ELF-1 (cell line): Measurements from ENCODE around the gene DEPP1.

Source experiments
- DNase-seq: peaks from one replicate; pipeline ENCODE4 v3.0.0-alpha.2; 2016; ENCODE audit warnings: low read depth, low spot score

DEPP1 gene

DNA sequence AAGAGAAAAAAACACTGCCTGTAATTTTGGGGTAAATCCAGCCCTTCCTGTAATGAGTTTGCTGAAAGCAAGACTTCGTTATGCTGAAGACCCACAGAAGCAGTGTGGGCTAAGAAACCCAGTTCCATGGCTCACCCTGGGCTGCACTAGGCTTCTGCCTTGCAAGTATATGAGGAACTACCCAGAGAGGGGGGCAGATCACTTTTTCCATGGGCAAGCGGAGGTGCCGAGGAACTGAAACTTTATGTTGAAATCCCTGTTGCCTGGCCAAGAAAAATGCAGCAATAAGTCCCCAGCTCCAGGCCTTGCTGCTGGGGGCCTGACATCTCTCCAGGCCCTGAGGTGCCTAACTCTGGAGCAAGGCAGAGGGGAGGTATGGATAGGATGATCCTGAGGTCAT, 10.5 kb downstream of the DEPP1 start:
- DNase-seq = no peak

DNA sequence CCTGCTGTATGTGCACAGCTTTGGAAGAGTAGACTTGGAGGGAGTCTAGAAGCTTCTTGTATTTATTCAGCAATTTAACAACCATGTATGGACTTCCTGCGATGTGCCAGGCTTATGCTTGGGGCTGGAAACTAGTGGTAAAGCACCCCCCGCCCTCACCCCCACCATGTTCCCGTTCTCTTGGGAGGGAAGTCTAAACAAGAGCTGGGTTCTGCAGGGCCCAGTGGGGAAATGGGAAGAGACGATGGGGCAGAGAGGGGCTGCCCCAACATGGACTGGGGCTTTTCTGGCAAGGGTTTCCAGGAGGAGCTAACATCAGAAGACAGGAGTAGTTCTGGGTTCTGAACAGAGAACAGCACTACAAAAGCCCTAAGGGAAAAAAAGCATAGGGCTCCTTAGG, 11.0 kb downstream of the DEPP1 start:
- DNase-seq = no peak

DNA sequence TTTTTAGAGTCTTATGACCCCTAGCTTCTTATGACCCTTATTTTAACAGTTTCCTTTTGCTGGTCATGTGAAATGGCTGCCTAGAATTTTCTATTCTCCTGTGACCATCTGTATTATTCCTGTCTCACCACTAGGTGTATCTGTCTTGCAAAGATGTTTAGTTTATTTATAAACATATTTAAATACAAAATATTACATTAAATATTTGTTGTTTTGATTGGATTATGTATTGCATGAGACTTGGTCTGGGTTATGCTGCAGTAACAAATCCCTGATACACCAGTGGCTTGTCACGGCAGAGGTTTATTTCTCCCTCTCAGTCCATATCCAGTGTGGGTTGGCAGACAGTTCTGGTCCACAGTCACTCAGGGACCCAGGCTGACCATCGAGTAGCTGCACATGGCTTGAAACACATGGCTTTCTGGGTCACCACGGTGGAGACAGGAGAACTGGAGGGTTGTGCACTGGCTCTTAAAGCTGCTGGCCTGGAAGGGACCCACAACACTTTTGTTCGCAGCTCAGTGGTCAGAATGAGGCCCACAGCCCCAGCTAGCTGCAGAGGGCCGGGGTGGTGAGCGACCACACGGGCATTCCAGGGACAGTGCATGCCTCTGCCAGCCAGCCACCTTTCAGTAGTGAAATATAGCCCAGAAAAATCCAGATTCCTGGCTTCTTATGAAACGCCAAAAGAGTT, 11.6 kb downstream of the DEPP1 start:
- DNase-seq = no peak

DNA sequence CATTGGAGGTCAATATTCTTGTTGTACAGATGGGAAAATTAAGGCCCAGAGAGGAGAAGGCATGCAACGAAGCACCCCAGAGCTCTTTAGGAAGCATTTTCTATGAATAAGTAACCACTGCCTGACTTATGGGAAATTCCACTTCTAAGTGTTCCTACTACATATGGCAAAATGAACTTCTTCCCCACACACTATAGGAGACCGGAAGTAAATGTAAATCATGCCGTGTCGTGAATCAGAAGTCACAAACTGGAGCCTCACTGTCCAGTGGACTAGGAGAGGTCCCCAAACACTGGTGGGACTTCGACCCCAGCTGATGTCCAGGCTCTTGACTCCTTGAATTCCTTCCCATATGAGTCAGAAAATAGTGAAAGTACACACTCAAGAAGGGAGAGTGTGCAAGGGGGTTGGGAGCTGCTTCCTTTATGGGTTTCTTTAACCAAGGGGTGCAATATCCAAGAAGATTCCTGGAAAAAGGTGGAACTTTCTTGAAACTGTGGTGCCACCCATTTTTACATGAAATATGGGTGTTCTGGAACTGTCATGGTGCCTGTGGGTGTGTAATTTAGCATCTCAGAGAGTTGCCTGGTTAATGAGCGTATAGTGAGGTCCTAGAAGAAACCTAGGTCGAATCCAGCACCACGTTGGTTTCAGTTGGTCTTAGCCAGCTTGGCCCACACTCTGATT, 12.3 kb downstream of the DEPP1 start:
- no peak for DNase-seq

DNA sequence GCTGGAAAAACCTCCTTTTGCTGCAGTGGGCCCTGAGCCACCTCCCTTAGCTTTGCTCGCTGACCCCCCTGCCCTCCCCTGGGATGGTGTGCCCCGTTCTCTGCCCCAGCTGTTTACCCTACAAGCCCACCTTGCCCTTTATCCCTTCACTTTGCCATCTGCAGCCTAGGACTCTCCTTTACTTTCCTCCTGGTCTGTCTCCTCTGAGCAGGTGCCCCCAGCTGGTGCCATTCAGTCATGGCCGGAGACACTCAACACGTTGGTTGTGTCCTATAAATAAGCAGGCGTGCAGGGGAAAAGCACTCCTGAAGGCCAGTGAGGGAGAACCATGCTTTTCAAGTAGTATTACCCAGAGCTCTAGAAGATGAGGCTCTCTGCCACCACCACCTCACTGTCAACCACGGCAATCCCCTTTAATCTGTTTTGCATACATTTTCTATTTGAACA, 12.9 kb downstream of the DEPP1 start:
- no peak for DNase-seq

DNA sequence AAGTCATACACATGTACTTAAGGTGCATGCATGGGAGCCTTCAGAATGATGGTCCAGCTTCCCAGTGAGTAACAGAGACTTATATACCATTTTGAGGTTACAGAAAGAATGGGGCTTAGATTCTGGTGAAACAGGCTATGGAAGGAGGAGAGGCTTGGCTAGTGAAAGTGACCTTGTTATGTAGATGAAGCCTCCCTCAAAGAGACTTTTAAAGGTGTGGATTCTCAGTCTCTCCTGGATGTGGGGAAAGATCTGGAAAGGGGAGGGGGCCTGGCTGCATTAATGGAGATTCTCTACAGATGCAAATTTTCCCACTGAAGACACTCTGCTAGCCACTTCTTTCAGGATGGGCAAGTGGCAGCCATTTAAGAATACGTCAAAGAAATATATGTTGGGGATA, 13.5 kb downstream of the DEPP1 start:
- no peak for DNase-seq

DNA sequence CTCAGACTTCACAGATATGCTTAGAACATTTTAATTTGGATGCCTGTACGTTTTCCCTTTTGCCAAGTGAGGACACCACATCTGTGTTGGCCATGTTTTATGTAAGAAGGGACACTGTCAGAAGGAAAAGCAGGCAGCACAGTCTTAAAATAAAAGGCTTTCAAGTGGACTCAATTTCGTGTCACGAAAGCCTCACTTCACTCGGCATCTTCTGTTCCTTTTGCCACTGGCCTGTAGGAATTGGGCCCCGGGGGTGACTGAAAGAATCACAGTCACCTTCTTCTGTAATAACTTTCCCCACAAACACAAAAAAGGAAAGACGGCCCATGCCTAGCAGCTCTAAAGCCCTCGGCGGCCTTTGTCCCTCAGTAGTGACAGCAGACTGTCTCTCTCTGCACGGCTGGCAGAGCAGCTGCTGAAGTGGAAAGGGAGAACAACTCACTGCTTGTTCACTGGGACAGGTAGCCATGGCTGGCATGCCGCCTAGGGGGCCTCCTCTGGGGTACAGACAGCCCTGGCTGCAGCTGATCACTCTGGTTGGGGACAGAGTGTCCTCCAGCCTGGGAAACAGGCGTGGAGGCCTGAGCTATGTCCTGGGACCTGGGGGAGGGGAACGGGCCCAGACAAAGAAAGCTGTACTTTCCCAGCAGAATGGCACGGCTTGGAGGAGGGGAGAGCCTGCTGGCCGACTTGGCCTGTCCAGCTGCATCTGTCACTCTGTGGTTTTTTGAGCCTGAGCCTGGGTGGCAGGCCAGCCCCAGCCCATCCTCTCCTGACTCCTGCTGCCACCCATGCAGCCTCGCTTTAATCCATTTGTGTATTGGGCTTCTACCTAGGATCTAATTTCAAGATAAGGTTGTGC, 14.6 kb downstream of the DEPP1 start:
- peak; percentile 86 for DNase-seq

DNA sequence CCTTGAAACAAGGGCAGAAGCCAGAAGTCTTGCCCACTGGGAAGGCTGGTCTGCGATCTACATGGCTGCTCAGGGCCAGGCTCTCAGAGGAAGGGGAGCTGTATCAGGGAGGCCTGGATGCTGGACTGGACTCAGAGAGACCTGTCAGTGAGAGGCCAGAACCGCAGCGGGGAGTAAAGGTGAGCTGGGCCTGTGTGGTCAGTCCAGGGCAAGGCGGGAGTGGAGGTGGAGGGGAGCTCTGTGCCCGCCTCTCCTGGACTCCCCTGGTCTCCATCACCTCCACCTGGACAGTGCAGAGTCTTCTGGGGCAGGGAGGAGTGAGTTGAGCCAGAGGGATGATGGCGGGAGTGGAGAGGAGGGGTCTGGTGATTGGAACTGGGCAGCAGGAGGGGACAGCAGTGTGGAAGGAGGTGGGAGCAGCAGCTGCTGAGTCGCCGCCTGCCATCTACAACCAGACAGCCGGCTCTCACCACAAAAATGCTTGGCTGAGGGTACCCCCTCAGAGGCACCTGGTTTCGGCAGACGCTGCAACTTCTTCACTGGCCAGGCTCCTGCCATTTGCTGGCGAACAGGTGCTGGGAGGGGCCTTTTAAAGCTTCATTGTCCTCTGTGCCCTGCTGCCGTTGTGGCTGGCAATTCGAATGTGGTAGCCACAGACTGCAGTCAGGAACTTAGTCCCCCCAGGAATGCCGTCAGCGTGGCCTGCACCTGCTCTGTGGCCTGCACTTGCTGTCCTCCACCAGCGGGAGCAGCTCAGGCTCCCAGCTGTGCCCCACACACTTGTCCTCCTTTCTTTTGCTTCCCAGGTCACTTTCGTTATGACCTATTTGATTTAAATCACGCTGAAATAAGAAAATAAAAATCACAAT, 15.5 kb downstream of the DEPP1 start:
- DNase-seq = peak; percentile 47

DNA sequence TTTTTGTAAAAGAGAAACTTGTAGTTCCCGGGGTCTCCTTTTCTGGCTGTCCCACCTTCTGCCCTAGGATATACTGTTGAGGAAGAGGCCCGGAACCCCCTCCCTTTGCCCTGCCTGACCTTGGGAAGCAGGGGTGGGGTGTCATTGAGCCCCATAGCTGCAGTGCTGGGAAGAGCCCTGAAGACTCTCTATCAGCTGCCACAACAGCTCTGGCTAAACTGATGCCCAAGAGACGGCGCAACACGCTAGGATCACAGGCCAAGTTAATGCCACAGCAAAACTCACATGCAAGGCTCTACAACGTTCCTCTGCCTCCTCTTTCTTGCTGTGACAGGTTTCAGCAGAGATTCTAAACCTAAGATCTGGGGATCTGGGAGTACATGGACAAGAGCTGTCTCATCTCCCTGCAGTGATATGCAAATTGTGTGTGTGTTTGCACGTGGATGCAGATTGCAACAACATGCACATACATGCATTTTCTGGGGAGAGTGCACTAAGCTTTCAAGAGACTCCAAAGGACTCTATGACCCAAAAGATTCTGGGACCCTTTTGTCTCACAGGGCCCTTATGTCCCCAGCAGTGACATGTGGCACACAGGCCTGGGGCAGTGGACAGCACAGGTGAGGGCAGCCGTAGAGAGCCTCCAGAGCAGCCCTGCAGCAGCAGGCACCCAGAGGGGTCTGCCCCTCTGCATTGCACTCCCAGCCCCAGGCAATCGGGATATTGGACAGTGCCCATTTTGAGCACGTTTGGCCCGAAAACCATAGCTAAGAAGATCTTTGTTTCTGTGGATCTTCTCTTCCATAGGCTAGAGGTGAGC, 16.5 kb downstream of the DEPP1 start:
- no peak for DNase-seq

DNA sequence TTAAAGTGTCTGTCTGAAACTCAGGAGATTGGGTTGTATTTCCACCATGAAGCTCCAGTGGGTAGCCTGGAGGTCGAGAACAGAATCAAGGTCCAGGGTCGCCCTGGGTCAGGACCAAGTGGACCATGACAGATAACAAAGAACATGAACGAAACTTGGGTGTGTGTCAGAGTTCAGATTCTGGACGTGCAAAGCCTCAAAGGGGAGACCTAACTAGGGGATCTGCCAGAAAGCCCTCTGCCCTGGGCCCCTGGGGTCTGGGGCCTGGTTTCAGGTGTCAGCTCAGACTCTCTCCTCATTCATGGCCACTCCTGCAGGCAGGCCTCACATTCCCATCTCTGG, 17.4 kb downstream of the DEPP1 start:
- DNase-seq = no peak

DNA sequence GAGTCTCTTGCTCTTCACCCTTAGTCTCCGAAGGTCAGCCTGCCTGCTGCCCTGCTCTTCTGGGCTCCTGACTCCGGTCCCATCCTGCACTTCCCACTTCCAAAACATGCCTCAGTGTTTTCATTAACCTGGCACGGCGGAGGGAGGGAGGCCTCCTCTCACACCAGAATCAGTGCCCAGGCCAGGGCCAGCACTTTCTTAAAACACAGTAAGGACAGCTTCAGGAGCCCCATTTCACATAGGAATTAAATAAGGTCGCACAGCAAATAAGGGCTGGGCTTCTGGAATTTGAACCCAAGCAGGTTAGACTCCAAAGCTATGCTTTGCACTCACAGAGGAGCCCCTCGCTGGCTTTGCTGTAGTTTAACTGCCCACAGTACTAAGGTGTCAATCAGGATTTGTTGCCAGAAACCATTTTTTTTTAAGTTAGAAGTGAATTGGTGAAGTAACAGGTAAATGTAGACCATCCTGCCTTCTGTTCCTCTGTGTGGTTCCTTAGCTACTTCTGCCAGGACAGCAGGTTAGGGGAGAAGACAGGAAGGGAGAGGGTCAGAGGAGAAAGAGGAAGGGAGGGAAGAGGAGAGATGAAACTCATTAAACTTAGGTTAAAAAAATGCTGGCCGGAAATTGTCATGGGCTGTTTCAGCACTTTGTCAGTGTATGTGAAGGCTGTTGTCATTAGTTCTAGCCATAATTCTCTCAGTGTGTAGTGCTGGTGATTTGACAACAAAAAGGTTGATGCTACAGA, 18.0 kb downstream of the DEPP1 start:
- DNase-seq = no peak

DNA sequence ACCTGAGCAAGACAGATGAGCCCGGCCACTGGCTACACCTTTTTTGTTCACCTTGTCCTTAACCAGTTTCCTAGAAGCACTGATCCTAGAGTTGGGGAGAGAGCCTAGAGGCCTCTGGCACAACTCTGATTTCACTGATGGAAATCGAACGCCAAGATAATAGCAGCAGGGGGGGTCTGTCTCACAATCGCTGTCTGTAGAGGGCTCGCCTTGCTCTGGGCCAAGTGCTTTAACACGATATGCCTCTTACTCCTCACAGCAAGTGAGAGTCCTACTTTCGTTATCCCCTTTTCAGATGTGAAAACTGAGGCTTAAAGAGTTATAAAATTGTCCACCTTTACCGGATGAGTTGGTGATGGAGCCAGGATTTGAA, 18.5 kb downstream of the DEPP1 start:
- no peak for DNase-seq

DNA sequence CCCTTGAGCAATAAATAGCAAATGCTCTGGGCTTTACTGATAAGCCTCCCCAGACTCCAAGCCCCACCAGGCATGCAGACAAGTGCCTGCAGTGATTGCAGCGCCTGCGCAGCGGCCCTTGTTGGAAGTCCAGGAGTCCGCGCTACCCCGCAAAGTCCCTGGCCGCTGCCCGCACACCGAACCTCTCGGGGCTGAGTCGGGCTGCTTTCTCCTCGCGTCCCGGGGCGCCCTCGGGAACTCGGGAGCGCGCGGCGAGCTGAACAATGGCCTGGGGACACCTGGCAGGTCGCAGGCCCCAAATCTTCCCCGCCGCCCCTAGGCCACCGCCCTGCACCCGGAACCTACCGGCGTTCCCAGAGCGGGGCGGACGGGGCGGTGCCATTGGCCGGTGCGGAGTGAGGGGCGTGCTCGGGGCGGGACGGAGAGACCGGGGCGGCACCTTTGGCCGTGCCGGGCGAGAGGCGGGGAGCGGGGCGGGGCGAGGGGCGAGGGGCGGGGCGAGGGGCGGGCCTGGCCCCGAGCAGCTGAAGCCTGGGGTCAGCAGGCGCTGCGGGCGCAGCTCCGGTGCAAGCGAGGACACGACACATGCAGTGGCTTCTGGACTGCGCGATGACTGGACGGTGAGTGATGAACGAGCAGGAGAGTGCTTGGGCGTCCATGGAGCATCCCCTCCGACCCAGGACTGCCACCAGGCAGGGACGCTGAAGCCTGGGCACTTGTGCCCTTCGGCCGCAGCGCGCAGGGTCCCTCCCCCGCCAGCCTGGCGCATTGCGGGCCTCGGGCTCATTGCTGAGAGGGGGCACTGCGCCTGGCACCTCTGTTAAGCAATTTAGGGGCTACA, 19.1 kb downstream of the DEPP1 start, which contains the start of gene RASSF4:
TSS of gene RASSF4 (plus strand) at position 556 of the 841 bp plus-strand sequence. CDS start 10,401 bp downstream, outside the sequence.
- DNase-seq = peak; percentile 93

DNA sequence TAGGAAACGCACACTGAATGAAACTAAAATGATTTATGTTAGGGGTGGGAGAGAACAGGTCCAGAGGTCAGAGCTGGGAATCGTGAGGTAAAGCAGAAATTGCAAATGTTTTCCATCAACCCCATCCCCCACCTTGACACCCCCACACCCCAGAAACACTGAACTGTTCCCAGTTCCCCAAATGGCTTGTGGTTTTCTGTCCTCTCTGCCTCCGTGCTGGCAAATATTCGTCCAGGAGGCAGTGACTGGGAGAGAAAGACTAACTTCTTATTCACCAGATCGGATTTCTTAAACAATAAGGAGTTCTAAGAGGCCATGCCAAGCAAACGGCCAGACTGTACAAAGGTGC, 19.7 kb downstream of the DEPP1 start:
- no peak for DNase-seq

DNA sequence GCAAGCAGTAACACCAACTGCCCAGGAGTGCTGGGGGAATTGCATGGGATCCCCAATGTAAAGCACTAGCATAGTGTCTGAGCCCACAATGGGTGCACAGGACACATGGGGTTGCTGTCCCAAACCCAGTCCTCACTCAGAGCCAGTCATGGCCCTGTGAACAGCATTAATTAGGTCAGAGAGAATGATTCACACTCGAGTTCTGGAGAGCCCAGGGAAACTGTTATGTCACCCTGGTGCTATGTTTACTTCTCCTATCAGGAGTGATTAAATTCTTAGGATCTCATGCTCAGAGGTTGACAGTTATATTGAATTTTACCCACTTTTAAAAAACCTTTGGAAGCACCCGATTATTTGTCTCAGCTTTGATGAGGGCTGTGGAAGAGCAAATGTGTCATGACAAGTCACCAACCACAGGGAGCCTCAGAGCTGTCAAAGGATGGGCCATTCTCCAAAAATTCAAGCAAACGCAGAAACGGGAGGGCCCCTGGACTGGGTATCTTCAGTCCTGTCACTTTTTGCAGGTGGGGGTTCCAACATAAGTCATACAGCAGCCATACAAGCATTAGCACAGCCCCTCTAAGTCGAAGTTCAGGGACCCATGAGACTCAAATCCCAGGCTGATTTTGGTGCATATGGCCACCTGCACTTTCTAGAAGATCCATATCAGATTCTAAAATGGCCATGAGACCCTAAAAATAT, 20.3 kb downstream of the DEPP1 start:
- DNase-seq = no peak

DNA sequence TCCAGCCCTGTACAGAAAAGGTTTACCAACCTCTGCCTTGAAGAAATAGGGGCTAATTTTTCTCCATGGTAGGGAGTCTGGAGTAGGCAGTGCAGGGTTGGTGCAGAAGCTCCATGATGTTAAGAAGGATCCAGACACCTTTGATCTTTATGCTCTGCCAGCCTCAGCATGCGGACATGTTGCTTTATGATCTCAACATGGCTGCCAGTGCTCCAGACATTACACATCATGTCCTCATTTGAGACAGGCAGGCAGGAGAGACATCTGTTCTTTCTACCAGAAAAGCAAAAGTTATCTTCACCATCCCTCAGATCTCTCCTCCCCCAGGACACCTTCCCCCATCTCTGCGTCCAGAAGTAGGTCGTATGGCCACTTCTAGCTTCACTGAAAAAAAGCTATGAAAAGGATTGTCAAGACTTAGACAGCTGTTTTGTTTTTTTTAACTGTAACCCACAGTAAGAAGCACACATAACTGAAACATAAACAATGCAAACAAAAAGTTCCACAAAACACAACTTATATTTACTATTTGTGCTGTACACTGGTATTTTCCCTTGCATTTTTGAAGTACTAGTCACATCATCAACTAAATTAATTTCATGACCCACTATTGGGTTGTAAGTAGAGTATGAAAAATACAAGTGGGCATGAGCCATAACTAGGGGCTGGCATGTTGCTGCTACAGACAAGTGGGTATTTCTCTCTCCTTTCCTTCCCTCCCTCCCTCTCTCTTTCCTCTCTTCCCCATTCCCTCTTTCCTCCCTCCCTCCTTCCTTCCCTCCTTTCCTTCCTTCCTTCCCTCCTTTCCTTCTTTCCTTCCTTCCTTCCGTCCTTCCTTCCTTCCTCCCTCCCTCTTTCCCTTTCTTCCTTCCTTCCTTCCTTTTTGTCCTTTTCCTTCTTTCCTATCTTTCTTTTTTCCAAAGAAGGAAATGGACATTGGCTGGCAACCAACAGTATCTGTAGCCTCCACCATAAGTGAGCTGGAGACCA, 21.6 kb downstream of the DEPP1 start:
- DNase-seq = no peak

DNA sequence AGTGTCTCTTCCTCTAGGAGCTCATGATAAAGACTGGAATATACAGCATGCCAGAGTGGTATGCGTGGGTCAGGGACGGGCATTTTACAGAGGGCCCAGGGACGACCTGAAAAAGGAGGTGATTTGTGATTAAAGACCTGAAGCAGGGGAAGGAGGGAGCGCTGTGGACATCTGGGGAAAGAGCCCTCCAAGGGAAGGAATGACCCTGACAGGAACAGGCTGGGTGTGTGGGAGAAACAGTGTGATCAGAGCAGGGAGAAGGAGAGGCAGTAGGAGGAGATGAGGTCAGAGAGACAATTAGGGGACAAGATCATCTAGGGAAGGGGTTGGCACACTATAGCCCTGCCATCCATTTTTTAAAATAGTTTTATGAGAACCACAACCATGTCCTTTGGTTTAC, 22.4 kb downstream of the DEPP1 start:
- no peak for DNase-seq
